ENCODE measurements around the gene CHL1. TPM values are rescaled to one million over a fixed set of nuclear protein-coding genes. Genes with fewer than 3 reads are reported as not detected.

CHL1 gene
- total and polyA plus RNA-seq, 2 of the 8 experiments (the other 6 are each of a cell fraction or from before 2014, with no cell fraction given), result 0.05 to 0.99 TPM

GRCh38 chr3:217948-218347 lies 21.4 kb downstream of the CHL1 start:
- Histone ChIP-seq H2BK120ac (replicated peaks; ENCODE audit: low read depth, low read length) (no peak overlapping the region), H3K27ac (ENCODE audit: low read depth, low read length) (no peak overlapping the region), H3K9ac (replicated peaks in 1 of 4; ENCODE audit: extremely low read depth in 1 of 4, low read depth in 3 of 4, low read length in 3 of 4) (no peak overlapping the region), H2BK12ac (ENCODE audit: low read depth, low read length) (no peak overlapping the region), H3K79me1 (ENCODE audit: low read depth, low read length) (no peaks in the 10 kb centered on the region), H4K91ac (replicated peaks; ENCODE audit: insufficient read length, low read length) (no peak overlapping the region), H3K14ac (ENCODE audit: insufficient read length) (no peak overlapping the region), H4K5ac (ENCODE audit: insufficient read length, low read depth, low read length) (no peak overlapping the region), H2BK5ac (ENCODE audit: low read depth, low read length) (no peak overlapping the region), H2BK15ac (ENCODE audit: low read length) (no peak overlapping the region), H3K18ac (ENCODE audit: extremely low read depth, low read length) (no peak overlapping the region), H3K4me3 (ENCODE audit: extremely low read depth in 1 of 4, insufficient read depth in 2 of 4, low read depth in 3 of 4, low read length in 4 of 4) (no peak overlapping the region), H3K23me2 (ENCODE audit: low read depth, low read length) (no peaks in the 10 kb centered on the region), H3K27me3 (replicated peaks in 1 of 4; ENCODE audit: control insufficient read depth in 3 of 4, extremely low read depth in 1 of 4, insufficient read depth in 3 of 4, low read length in 3 of 4) (no peaks in the 10 kb centered on the region), H3K23ac (ENCODE audit: insufficient read length) (no peak overlapping the region), H3K4me1 (replicated peaks in 1 of 4; ENCODE audit: control insufficient read depth in 3 of 4, insufficient read depth in 4 of 4, low read length in 3 of 4) (no peaks in the 10 kb centered on the region), H3K36me3 (ENCODE audit: control insufficient read depth in 2 of 4, insufficient read depth in 4 of 4, low read length in 3 of 4) (no peaks in the 10 kb centered on the region; a peak in 1 of 8 replicates), H4K8ac (ENCODE audit: extremely low read depth, insufficient read depth, low read length) (no peak overlapping the region), H3K4ac (replicated peaks; ENCODE audit: insufficient read length, low read depth, low read length) (no peak overlapping the region), H2AFZ (ENCODE audit: low read length) (no peak overlapping the region), H3K4me2 (ENCODE audit: insufficient read depth in 1 of 2, low read depth in 2 of 2, low read length in 2 of 2) (no peak overlapping the region), H2BK20ac (ENCODE audit: low read length) (no peak overlapping the region), H2AK5ac (ENCODE audit: low read depth, low read length) (no peak overlapping the region), H3K9me3 (ENCODE audit: insufficient read depth in 2 of 2, low read depth in 1 of 2, low read length in 1 of 2) (no peaks in the 10 kb centered on the region), H3K79me2 (ENCODE audit: control insufficient read depth in 1 of 2, insufficient read depth in 2 of 2, low read length in 2 of 2) (no peaks in the 10 kb centered on the region), H3K56ac (replicated peaks; ENCODE audit: insufficient read length, low read depth, low read length) (no peak overlapping the region), H4K20me1 (replicated peaks in 1 of 2; ENCODE audit: control insufficient read depth in 1 of 2, insufficient read depth in 2 of 2, low read length in 2 of 2) (no peaks in the 10 kb centered on the region)
- WGBS, 2 experiments (ENCODE audit: extremely low coverage in 1 of 2, insufficient coverage in 1 of 2, insufficient read length in 1 of 2, insufficient replicate concordance in 2 of 2, low coverage in 1 of 2, low lambda C conversion rate in 2 of 2, missing lambda C conversion rate in 1 of 2), result 98% methylated on average over 2 of the region's 2 CpGs; no CpG with 5 or more reads in 1 of the 2 experiments
- CTCF ChIA-PET (ENCODE audit: partially characterized antibody), result interaction anchor here (0.7 to 1.7 kb wide), 2 partner anchors 136 to 662 kb away, joined by 3 to 4 read pairs; no protein-coding TSS in a partner anchor
- DNase-seq (ENCODE audit: low read depth in 1 of 2, low spot score in 2 of 2) (no peak), FAIRE-seq (no peak)
- POLR2A ChIA-PET (ENCODE audit: partially characterized antibody), result no interaction called here
- TF ChIP-seq MAFK (IDR thresholded peaks at IDR 0.05; ENCODE audit: low read depth, low read length) (no peak), KDM1A (IDR thresholded peaks at IDR 0.05; ENCODE audit: borderline replicate concordance, low read length) (no peak), EZH2 (IDR thresholded peaks at IDR 0.05; ENCODE audit: low read depth, low read length, severe bottlenecking) (no peak), POLR2A (IDR thresholded peaks at IDR 0.05; ENCODE audit: control extremely low read depth in 1 of 2, low read depth in 2 of 2, low read length in 2 of 2) (no peak), RNF2 (IDR thresholded peaks at IDR 0.05; ENCODE audit: borderline replicate concordance, low read depth, low read length, missing control alignments, poor library complexity, severe bottlenecking) (no peak), GABPA (IDR thresholded peaks at IDR 0.05; ENCODE audit: borderline replicate concordance, insufficient read depth, low read length) (no peak), SIX5 (IDR thresholded peaks at IDR 0.05; ENCODE audit: low read depth, low read length) (no peak)
